ENCODE measurements around the gene YIPF4. TPM values are rescaled to one million over a fixed set of nuclear protein-coding genes. Genes with fewer than 3 reads are reported as not detected.

Gene YIPF4
- total RNA-seq, 1 donor from 2014 or later: 70.1 TPM

GRCh38 chr2:32250290-32250689, 27.4 kb upstream of the YIPF4 start:
- intact Hi-C loops (cut with micrococcal nuclease): no loop called here
- H3K27ac ChIP-seq (replicated peaks): no peak overlapping the region

GRCh38 chr2:32258242-32258641, 19.5 kb upstream of the YIPF4 start:
- Histone ChIP-seq H3K27me3 (ENCODE audit: low read depth) (no peaks in the 10 kb centered on the region), H3K4me1 (peaks cover 8% of the 10 kb centered on the region), H3K36me3 (no peaks in the 10 kb centered on the region), H3K9me3 (replicated peaks) (no peaks in the 10 kb centered on the region), H3K27ac (replicated peaks) (no peak overlapping the region), H3K4me3 (no peak overlapping the region)
- intact Hi-C loops (cut with micrococcal nuclease): no loop called here
- no peak for TF ChIP-seq CTCF (IDR thresholded peaks at IDR 0.05; ENCODE audit: borderline replicate concordance)
- DNase-seq: no peak

More at GRCh38 chr2:32250290-32250689, 27.4 kb upstream of the YIPF4 start:
- DNase-seq: no peak
- H3K27me3 ChIP-seq (ENCODE audit: low read depth): no peaks in the 10 kb centered on the region
- no peaks in the 10 kb centered on the region for H3K36me3 ChIP-seq
- no peak overlapping the region for H3K4me3 ChIP-seq
- no peak for TF ChIP-seq CTCF (IDR thresholded peaks at IDR 0.05; ENCODE audit: borderline replicate concordance)
- H3K9me3 ChIP-seq (replicated peaks): no peaks in the 10 kb centered on the region
- H3K4me1 ChIP-seq: no peaks in the 10 kb centered on the region

GRCh38 chr2:32260376-32260775, 17.3 kb upstream of the YIPF4 start:
- Histone ChIP-seq H3K4me1 (peaks cover 11% of the 10 kb centered on the region), H3K27ac (replicated peaks) (no peak overlapping the region), H3K27me3 (ENCODE audit: low read depth) (no peaks in the 10 kb centered on the region), H3K4me3 (no peak overlapping the region), H3K36me3 (no peaks in the 10 kb centered on the region), H3K9me3 (replicated peaks) (no peaks in the 10 kb centered on the region)
- DNase-seq: no peak
- intact Hi-C loops (cut with micrococcal nuclease): no loop called here
- TF ChIP-seq CTCF (IDR thresholded peaks at IDR 0.05; ENCODE audit: borderline replicate concordance): no peak

GRCh38 chr2:32262105-32262504, 15.6 kb upstream of the YIPF4 start:
- H3K4me3 ChIP-seq: no peak overlapping the region
- intact Hi-C loops (cut with micrococcal nuclease): no loop called here
- peak overlapping the region; percentile 16 for H3K27ac ChIP-seq (replicated peaks)
- no peak for TF ChIP-seq CTCF (IDR thresholded peaks at IDR 0.05; ENCODE audit: borderline replicate concordance)
- no peaks in the 10 kb centered on the region for H3K36me3 ChIP-seq
- DNase-seq: no peak
- no peaks in the 10 kb centered on the region for H3K27me3 ChIP-seq (ENCODE audit: low read depth)
- peaks cover 6% of the 10 kb centered on the region for H3K4me1 ChIP-seq
- no peaks in the 10 kb centered on the region for H3K9me3 ChIP-seq (replicated peaks)

GRCh38 chr2:32264422-32265105, 13.1 kb upstream of the YIPF4 start, which contains the start of gene NLRC4:
TSS of gene NLRC4 (minus strand) at chr2:32264886. CDS start at chr2:32256775, 8,111 bp downstream.
- Histone ChIP-seq H3K27ac (replicated peaks) (peak within 1 kb of the TSS; percentile 88), H3K4me1 (peaks cover 13% of the 10 kb centered on the region), H3K36me3 (no peaks in the 10 kb centered on the region), H3K9me3 (replicated peaks) (no peaks in the 10 kb centered on the region), H3K27me3 (ENCODE audit: low read depth) (no peaks in the 10 kb centered on the region), H3K4me3 (peak within 1 kb of the TSS; percentile 19)
- DNase-seq: no peak
- TF ChIP-seq CTCF (IDR thresholded peaks at IDR 0.05; ENCODE audit: borderline replicate concordance): no peak
- intact Hi-C loops (cut with micrococcal nuclease): no loop called here

Data from left ventricle myocardium inferior (tissue), 1 donor.